Neural crest cell (in vitro differentiated cells): ENCODE measurements around the gene CCDC40. TPM values are rescaled to one million over a fixed set of nuclear protein-coding genes. Genes with fewer than 3 reads are reported as not detected.

Experiments
- DNase-seq: peaks from one replicate; pipeline ENCODE4 v3.0.0; 2021; ENCODE audit warnings: low read depth, mixed read lengths, low spot score
- H3K27ac Mint-ChIP-seq: one replicate; pipeline ENCODE4 v1.8.0; 2021; ENCODE audit warnings: mild to moderate bottlenecking, mixed read lengths; ENCODE audit not compliant: unreplicated experiment
- H3K27me3 Mint-ChIP-seq: 2 replicates; pipeline ENCODE4 v1.8.0; 2021; ENCODE audit warnings: low read depth, mild to moderate bottlenecking, mixed read lengths
- H3K36me3 Mint-ChIP-seq: 2 replicates; pipeline ENCODE4 v1.8.0; 2021; ENCODE audit warnings: low read depth, mild to moderate bottlenecking, mixed read lengths
- H3K4me1 Mint-ChIP-seq: 2 replicates; pipeline ENCODE4 v1.8.0; 2021; ENCODE audit warnings: mixed read lengths
- H3K4me3 Mint-ChIP-seq: one replicate; pipeline ENCODE4 v1.8.0; 2021; ENCODE audit warnings: mild to moderate bottlenecking, mixed read lengths
- H3K9me3 Mint-ChIP-seq: 2 replicates; pipeline ENCODE4 v1.8.0; 2021; ENCODE audit warnings: mixed read lengths
- CTCF ChIP-seq: fragments of 200-600 bp; sonication (generic); conservative IDR thresholded peaks from 2 replicates; pipeline ENCODE4 v1.5.0; 2021; ENCODE audit warnings: antibody characterized with exemption, mild to moderate bottlenecking
- total RNA-seq: library from RNA; stranded (reverse); gene quantifications from 2 replicates; pipeline ENCODE4 v1.2.1, GENCODE V29; 2021

Gene CCDC40
- total RNA-seq, 1 donor from 2014 or later = 22.7 TPM

GRCh38 chr17:80058311-80058955, 22.0 kb downstream of the CCDC40 start:
- Mint-ChIP-seq H3K36me3 (peaks cover 3% of the 10 kb centered on the region), H3K4me1 (peaks cover 10% of the 10 kb centered on the region), H3K4me3 (no peak overlapping the region), H3K9me3 (no peaks in the 10 kb centered on the region), H3K27me3 (no peaks in the 10 kb centered on the region), H3K27ac (no peak overlapping the region)
- DNase-seq = no peak
- TF ChIP-seq CTCF = no peak

DNA sequence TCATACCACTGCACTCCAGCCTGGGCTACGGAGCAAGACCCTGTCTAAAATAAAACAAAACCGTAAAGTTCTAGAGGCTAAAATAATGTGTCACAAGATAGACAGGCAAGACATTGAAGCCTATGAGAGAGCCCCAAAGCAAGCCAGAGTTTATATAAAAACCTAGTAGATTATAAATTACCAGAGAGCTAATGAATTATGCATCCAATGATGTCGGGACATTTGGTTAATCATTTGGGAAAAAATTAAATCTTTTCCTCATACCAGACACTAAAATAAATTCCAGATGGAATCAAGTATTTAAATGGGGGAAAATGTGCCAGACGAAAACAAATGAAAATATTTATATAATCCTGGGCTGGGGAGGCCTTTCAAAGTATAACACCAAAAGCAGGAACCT, 24.2 kb downstream of the CCDC40 start:
- no peak overlapping the region for H3K4me3 Mint-ChIP-seq
- no peak for TF ChIP-seq CTCF
- DNase-seq = no peak
- H3K27me3 Mint-ChIP-seq = no peaks in the 10 kb centered on the region
- H3K4me1 Mint-ChIP-seq = peaks cover 3% of the 10 kb centered on the region
- peaks cover 3% of the 10 kb centered on the region for H3K36me3 Mint-ChIP-seq
- no peak overlapping the region for H3K27ac Mint-ChIP-seq
- no peaks in the 10 kb centered on the region for H3K9me3 Mint-ChIP-seq

GRCh38 chr17:80061421-80061820, 25.0 kb downstream of the CCDC40 start:
- no peaks in the 10 kb centered on the region for H3K27me3 Mint-ChIP-seq
- peaks cover 3% of the 10 kb centered on the region for H3K4me1 Mint-ChIP-seq
- no peak overlapping the region for H3K4me3 Mint-ChIP-seq
- H3K9me3 Mint-ChIP-seq = no peaks in the 10 kb centered on the region
- peaks cover 3% of the 10 kb centered on the region for H3K36me3 Mint-ChIP-seq
- TF ChIP-seq CTCF = no peak
- no peak overlapping the region for H3K27ac Mint-ChIP-seq
- DNase-seq = no peak

- no peak overlapping the region for H3K4me3 Mint-ChIP-seq
- DNase-seq = no peak
- no peaks in the 10 kb centered on the region for H3K36me3 Mint-ChIP-seq
- H3K27me3 Mint-ChIP-seq = no peaks in the 10 kb centered on the region
- H3K27ac Mint-ChIP-seq = no peak overlapping the region
- TF ChIP-seq CTCF = no peak
- peaks cover 11% of the 10 kb centered on the region for H3K4me1 Mint-ChIP-seq
- H3K9me3 Mint-ChIP-seq = no peaks in the 10 kb centered on the region
Observed at GRCh38 chr17:80063830-80064585, 27.6 kb downstream of the CCDC40 start.

GRCh38 chr17:80064696-80065095, 28.3 kb downstream of the CCDC40 start:
- Mint-ChIP-seq H3K27ac (no peak overlapping the region), H3K36me3 (no peaks in the 10 kb centered on the region), H3K4me3 (no peak overlapping the region), H3K27me3 (no peaks in the 10 kb centered on the region), H3K9me3 (no peaks in the 10 kb centered on the region), H3K4me1 (peaks cover 17% of the 10 kb centered on the region)
- TF ChIP-seq CTCF = no peak
- DNase-seq = no peak
